IPS-20b (cell line): ENCODE results near the gene GCG.

Experiments used
- H3K27ac ChIP-seq: one replicate; pipeline ENCODE4 v1.5.1; 2013; ENCODE audit warnings: low read length
- H3K27me3 ChIP-seq: 2 replicates; pipeline ENCODE4 v1.6.1; 2013; ENCODE audit warnings: mild to moderate bottlenecking, low read length, inconsistent platforms; ENCODE audit not compliant: insufficient read depth
- H3K36me3 ChIP-seq: 2 replicates; pipeline ENCODE4 v1.6.1; 2013; ENCODE audit warnings: low read depth, mild to moderate bottlenecking, inconsistent platforms, low read length, moderate library complexity; ENCODE audit not compliant: insufficient read depth
- H3K4me1 ChIP-seq: 2 replicates; pipeline ENCODE4 v1.6.1; 2013; ENCODE audit warnings: mild to moderate bottlenecking, control low read depth, inconsistent platforms, low read length, moderate library complexity; ENCODE audit not compliant: insufficient read depth
- H3K4me3 ChIP-seq: 2 replicates; pipeline ENCODE4 v1.5.1; 2013; ENCODE audit warnings: mild to moderate bottlenecking, low read length, inconsistent platforms
- H3K9ac ChIP-seq: 2 replicates; pipeline ENCODE4 v1.6.1; 2013; ENCODE audit warnings: low read depth, mild to moderate bottlenecking, inconsistent platforms, low read length, moderate library complexity
- H3K9me3 ChIP-seq: 2 replicates; pipeline ENCODE4 v1.6.1; 2013; ENCODE audit warnings: mild to moderate bottlenecking, low read depth, low read length, inconsistent platforms; ENCODE audit not compliant: insufficient read depth

The GCG gene

GRCh38 chr2:162148956-162149355, 3.1 kb downstream of the GCG start:
- Histone ChIP-seq H3K27ac (no peak overlapping the region), H3K27me3 (no peaks in the 10 kb centered on the region), H3K4me3 (no peak overlapping the region), H3K36me3 (no peaks in the 10 kb centered on the region), H3K9me3 (no peaks in the 10 kb centered on the region), H3K4me1 (peaks cover 10% of the 10 kb centered on the region), H3K9ac (no peak overlapping the region)

DNA sequence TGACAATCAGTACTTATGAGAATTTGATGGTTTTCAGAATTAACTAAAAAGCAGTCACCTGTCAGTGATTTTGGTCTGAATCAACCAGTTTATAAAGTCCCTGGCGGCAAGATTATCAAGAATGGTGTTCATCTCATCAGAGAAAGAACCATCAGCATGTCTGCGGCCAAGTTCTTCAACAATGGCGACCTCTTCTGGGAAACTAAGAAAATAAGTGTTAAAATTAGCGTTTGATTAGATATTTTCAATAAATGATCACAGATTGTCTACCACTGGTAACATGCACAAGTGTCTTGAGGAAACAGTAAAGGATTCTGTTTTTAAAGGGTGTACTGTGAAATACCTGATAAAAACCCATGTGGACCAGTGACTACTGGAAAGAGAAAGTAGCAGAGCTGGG, 8.1 kb downstream of the GCG start:
- no peak overlapping the region for H3K27ac ChIP-seq
- H3K4me3 ChIP-seq: no peak overlapping the region

DNA sequence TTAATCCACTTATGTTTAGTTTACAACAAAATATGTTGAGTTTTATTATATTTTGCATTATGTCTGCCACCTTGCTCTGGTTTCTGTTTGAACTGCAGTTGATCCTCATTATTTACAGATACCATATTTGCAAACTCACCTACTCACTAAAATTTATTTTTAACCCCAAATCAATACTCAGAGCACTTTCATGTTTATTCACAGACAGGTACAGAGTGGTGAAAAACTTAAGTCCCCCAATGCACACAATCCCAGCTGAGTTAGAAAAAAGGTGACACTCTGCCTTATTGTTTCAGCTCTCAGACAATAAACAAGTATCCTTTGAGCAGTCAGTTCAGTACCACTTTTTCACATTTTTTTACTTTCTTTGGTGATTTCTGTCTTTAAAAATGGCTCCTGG, 13.7 kb downstream of the GCG start:
- Histone ChIP-seq H3K9me3 (no peaks in the 10 kb centered on the region), H3K27me3 (no peaks in the 10 kb centered on the region), H3K9ac (no peak overlapping the region), H3K36me3 (no peaks in the 10 kb centered on the region), H3K27ac (no peak overlapping the region), H3K4me1 (no peaks in the 10 kb centered on the region), H3K4me3 (no peak overlapping the region)

More for the DNA sequence above, 8.1 kb downstream of the GCG start:
- no peaks in the 10 kb centered on the region for H3K27me3 ChIP-seq
- H3K9me3 ChIP-seq: no peaks in the 10 kb centered on the region
- H3K4me1 ChIP-seq: no peaks in the 10 kb centered on the region
- H3K9ac ChIP-seq: no peak overlapping the region
- H3K36me3 ChIP-seq: no peaks in the 10 kb centered on the region

DNA sequence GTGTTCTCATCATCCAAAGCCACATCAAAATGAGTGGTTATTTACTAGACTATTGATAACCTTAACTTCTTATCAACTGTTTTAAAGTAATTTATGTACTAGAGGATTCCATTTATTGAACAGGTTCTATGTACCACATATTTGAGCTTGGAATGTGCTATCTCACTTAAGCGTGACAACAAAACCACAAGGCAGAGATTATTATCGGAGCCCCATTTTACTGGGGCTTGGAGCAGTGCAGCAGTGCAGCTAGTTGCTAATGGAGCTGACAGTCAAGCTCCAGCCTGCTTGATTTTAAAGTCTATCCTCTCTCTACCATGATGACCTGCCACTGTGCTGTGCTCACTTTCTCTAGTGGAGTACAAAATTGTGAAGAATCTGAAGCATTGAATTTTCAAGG, 24.6 kb downstream of the GCG start:
- Histone ChIP-seq H3K27me3 (no peaks in the 10 kb centered on the region), H3K4me3 (no peak overlapping the region), H3K9ac (no peak overlapping the region), H3K36me3 (no peaks in the 10 kb centered on the region), H3K4me1 (no peaks in the 10 kb centered on the region), H3K9me3 (no peaks in the 10 kb centered on the region), H3K27ac (no peak overlapping the region)

DNA sequence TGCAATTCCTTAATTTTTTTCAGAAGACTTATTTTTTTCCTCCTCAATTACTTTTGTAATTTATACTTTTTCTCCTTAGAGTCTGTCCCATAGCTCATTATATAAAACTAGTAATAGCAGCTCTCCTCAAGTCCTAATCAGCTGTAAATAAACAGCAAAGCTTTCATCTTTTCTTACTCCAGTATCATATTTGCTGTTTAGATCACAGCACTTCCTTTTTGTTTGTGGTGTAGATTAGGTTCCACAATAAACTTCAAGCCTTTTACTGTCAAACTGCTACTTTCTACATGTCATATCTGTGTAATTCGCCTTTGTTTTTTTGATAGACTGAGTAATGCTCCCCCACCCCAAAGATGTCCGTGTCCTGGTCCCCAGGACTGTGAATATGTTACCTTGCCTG, 25.5 kb downstream of the GCG start:
- Histone ChIP-seq H3K9me3 (no peaks in the 10 kb centered on the region), H3K4me3 (no peak overlapping the region), H3K9ac (no peak overlapping the region), H3K27ac (no peak overlapping the region), H3K4me1 (no peaks in the 10 kb centered on the region), H3K36me3 (no peaks in the 10 kb centered on the region), H3K27me3 (no peaks in the 10 kb centered on the region)

DNA sequence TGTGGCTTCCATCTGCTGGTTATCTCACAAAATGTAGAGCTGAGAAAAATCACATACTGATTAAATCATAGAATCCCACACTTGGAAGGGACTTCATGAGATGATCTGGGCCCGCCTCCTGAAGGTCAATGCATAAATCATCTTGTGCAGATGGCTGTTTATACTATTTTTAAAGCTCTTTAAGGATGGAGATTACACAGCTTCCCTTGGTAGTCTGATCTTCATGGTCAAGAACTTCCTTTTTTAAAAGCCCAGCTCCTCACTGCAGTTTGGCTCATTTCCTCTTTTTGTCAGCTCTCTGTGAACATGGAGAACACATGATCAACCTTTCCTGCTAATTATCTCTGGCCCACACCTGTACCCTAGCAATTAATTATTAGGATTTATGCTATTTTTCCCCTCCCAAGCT, 25.9 kb downstream of the GCG start:
- Histone ChIP-seq H3K27me3 (no peaks in the 10 kb centered on the region), H3K27ac (no peak overlapping the region), H3K9me3 (no peaks in the 10 kb centered on the region), H3K4me3 (no peak overlapping the region), H3K36me3 (no peaks in the 10 kb centered on the region), H3K9ac (no peak overlapping the region), H3K4me1 (no peaks in the 10 kb centered on the region)

DNA sequence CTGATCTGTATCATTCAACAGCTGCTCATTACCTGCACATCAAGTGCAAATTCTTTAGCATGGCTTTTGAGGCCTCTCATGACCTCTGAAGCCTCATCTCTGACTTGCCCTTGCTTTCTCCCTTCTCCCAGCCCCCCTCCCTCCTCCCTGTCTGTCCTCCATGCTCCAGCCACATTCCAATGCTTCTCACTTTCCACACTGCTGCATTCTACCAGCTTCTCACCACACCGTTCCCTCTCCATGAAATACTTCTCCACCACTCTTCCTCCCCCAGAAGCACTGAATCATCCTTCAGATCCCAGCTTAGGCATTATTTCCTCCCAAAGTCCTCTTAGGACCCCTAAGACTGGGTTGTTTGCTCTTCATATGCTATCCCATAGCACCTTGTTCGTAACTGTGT, 26.9 kb downstream of the GCG start:
- Histone ChIP-seq H3K9ac (no peak overlapping the region), H3K9me3 (no peaks in the 10 kb centered on the region), H3K27ac (no peak overlapping the region), H3K4me1 (no peaks in the 10 kb centered on the region), H3K4me3 (no peak overlapping the region), H3K27me3 (no peaks in the 10 kb centered on the region), H3K36me3 (no peaks in the 10 kb centered on the region)

DNA sequence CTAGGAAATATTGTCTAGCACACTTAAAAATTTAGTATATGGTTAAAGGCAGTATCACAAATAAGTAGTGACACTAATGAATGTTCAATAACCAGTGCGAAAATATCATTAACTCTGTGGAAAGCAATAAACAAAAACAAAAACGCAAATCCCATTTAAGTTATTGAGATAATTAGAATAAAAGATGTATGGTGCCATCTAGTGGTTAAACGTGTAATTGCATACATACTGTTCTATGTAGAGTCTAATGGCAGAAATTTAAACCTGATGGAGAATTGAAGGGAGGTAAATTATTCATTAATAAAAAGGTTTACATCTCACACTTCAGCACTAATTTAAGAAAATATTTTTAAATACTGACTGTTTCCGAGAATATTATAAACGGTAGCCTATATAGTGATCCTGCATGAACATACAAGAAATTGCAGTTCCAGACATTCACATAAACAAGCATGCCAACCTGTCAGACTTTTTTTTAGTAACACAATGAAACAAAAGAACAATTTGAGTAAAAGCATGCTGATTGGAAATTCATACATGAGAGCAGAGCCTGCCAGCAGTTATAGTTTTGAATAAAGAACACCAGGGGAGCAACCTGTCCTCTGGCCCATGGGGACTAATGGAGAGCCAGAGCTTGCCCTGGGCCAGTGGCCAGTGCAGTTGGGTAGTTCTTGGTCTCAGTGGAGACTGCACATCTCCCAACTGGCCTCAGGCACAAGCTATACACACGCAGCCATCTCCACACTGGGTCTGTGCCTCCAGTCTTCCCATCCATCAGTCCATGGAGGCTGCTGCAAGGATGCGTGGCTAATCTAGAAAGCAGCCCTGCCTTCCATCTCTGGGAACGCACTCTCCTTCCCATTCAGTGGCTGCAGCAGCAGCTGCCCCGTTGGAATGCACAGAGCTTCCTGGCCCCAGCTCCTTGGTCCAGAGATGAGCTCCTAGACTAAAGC, 28.0 kb downstream of the GCG start:
- Histone ChIP-seq H3K27me3 (no peaks in the 10 kb centered on the region), H3K4me1 (no peaks in the 10 kb centered on the region), H3K36me3 (no peaks in the 10 kb centered on the region), H3K9me3 (no peaks in the 10 kb centered on the region), H3K4me3 (no peak overlapping the region), H3K27ac (no peak overlapping the region), H3K9ac (no peak overlapping the region)

GRCh38 chr2:162118166-162119031, 33.6 kb downstream of the GCG start:
- no peak overlapping the region for H3K27ac ChIP-seq

GRCh38 chr2:162116352-162116751, 35.7 kb downstream of the GCG start:
- Histone ChIP-seq H3K27me3 (no peaks in the 10 kb centered on the region), H3K4me1 (peaks cover 10% of the 10 kb centered on the region; the same call in 1 of the 2 replicates), H3K27ac (no peak overlapping the region), H3K36me3 (no peaks in the 10 kb centered on the region), H3K9ac (no peak overlapping the region), H3K4me3 (no peak overlapping the region), H3K9me3 (no peaks in the 10 kb centered on the region)

More at GRCh38 chr2:162118166-162119031, 33.6 kb downstream of the GCG start:
- peaks cover 5% of the 10 kb centered on the region; the same call in 1 of the 2 replicates for H3K4me1 ChIP-seq
- no peaks in the 10 kb centered on the region for H3K36me3 ChIP-seq
- H3K27me3 ChIP-seq: no peaks in the 10 kb centered on the region
- no peak overlapping the region for H3K9ac ChIP-seq
- H3K9me3 ChIP-seq: no peaks in the 10 kb centered on the region
- H3K4me3 ChIP-seq: no peak overlapping the region

GRCh38 chr2:162115076-162115475, 37.0 kb downstream of the GCG start:
- Histone ChIP-seq H3K4me3 (no peak overlapping the region), H3K4me1 (peaks cover 10% of the 10 kb centered on the region; the same call in 1 of the 2 replicates), H3K9me3 (no peaks in the 10 kb centered on the region), H3K27me3 (no peaks in the 10 kb centered on the region), H3K9ac (no peak overlapping the region), H3K36me3 (no peaks in the 10 kb centered on the region), H3K27ac (no peak overlapping the region)
